Measurements from ENCODE around the gene TSHZ2.

DNA sequence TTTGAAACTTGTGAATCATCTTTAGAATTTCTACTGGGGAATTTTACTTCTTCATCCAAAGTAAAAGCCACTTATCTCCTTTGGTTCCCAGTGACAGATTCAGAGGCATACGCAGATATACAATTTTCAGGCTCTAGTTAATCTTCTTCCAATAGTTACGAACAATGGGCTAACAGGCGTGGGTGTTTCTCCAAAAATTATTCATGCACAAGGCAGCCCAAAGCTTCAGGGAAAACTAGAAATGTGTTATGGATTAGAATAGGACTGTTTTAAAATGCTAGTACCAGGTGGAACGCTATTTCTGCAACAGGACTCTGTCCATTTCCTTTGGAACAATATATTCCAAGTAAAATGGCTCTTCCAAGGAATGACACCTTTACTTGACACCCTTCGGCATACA lies 519.3 kb downstream of the TSHZ2 start:
- TF ChIP-seq, protein P1, sequence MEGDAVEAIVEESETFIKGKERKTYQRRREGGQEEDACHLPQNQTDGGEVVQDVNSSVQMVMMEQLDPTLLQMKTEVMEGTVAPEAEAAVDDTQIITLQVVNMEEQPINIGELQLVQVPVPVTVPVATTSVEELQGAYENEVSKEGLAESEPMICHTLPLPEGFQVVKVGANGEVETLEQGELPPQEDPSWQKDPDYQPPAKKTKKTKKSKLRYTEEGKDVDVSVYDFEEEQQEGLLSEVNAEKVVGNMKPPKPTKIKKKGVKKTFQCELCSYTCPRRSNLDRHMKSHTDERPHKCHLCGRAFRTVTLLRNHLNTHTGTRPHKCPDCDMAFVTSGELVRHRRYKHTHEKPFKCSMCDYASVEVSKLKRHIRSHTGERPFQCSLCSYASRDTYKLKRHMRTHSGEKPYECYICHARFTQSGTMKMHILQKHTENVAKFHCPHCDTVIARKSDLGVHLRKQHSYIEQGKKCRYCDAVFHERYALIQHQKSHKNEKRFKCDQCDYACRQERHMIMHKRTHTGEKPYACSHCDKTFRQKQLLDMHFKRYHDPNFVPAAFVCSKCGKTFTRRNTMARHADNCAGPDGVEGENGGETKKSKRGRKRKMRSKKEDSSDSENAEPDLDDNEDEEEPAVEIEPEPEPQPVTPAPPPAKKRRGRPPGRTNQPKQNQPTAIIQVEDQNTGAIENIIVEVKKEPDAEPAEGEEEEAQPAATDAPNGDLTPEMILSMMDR (IDR thresholded peaks at IDR 0.05), result no peak
- TF ChIP-seq POLR2A (IDR thresholded peaks at IDR 0.05), result no peak
